ENCODE data around the gene RFX1. TPM values are rescaled to one million over a fixed set of nuclear protein-coding genes. Genes with fewer than 3 reads are reported as not detected.

RFX1 gene
- total and polyA plus RNA-seq, 2 of the 13 experiments (the other 11 are each of a cell fraction or from before 2014, with no cell fraction given) = 1.1 to 1.3 TPM

GRCh38 chr19:13990085-13990484, 16.0 kb downstream of the RFX1 start:
- DNase-seq (ENCODE audit: low spot score) (no peak), ATAC-seq (no peak), FAIRE-seq (no peak)
- 95% methylated on average over 8 of the region's 8 CpGs for WGBS (ENCODE audit: low lambda C conversion rate)
- H3K4me2 ChIP-seq (ENCODE audit: low read depth, low read length) = no peak overlapping the region
- H3K27me3 ChIP-seq (ENCODE audit: control insufficient read depth in 1 of 2, insufficient read depth in 2 of 2, low read length in 2 of 2) = no peaks in the 10 kb centered on the region; a peak in 1 of 5 replicates
- peaks cover 30% of the 10 kb centered on the region for H3K4me1 ChIP-seq (ENCODE audit: insufficient read depth, low read length)
- H3K9ac ChIP-seq (ENCODE audit: insufficient read depth, low read depth, low read length) = no peak overlapping the region
- H2AFZ ChIP-seq (ENCODE audit: low read length) = no peak overlapping the region
- H3K36me3 ChIP-seq (replicated peaks in 1 of 2; ENCODE audit: control insufficient read depth in 1 of 2, insufficient read depth in 2 of 2, low read length in 2 of 2) = peaks cover 13 to 23% of the 10 kb centered on the region in 2 experiments; a peak in 4 of 5 replicates
- TF ChIP-seq MBD4 (IDR thresholded peaks at IDR 0.05; ENCODE audit: borderline replicate concordance, low read length) = no peak
- no peak for TF ChIP-seq IKZF1 (IDR thresholded peaks at IDR 0.05)
- ChIA-PET POLR2A (no interaction called here), CTCF (ENCODE audit: low intra/inter-chr PET ratio, low total read pairs) (no interaction called here)
- intact Hi-C loops (cut with micrococcal nuclease; ENCODE audit: unreplicated experiment) = no loop called here
- in situ Hi-C loops (cut with HindIII; ENCODE audit: extremely low pct_ligation_motif_present, low pct_unique_long_range_greater_than_20kb) = no loop called here
- no peaks in the 10 kb centered on the region for H3K9me3 ChIP-seq (ENCODE audit: low read length)
- no peak overlapping the region for H3K27ac ChIP-seq (ENCODE audit: extremely low read length, insufficient read depth, low read length)
- no peak overlapping the region for H3K4me3 ChIP-seq (replicated peaks in 1 of 3; ENCODE audit: insufficient read depth in 1 of 3, low read depth in 2 of 3, low read length in 3 of 3)
- no peaks in the 10 kb centered on the region for H3K79me2 ChIP-seq (ENCODE audit: insufficient read depth, low read length)
- H4K20me1 ChIP-seq (ENCODE audit: insufficient read depth, low read length) = no peaks in the 10 kb centered on the region
- BruUV-seq (replicated peaks) = no TSS peak

GRCh38 chr19:13989487-13989886, 16.6 kb downstream of the RFX1 start:
- BruUV-seq (replicated peaks) = no TSS peak
- DNase-seq (ENCODE audit: low spot score) (no peak), FAIRE-seq (no peak), ATAC-seq (no peak)
- H2AFZ ChIP-seq (ENCODE audit: low read length) = no peak overlapping the region
- H3K27me3 ChIP-seq (ENCODE audit: control insufficient read depth in 1 of 2, insufficient read depth in 2 of 2, low read length in 2 of 2) = no peaks in the 10 kb centered on the region; a peak in 1 of 5 replicates
- no peaks in the 10 kb centered on the region for H3K79me2 ChIP-seq (ENCODE audit: insufficient read depth, low read length)
- peaks cover 35% of the 10 kb centered on the region for H3K4me1 ChIP-seq (ENCODE audit: insufficient read depth, low read length)
- in situ Hi-C loops (cut with HindIII; ENCODE audit: extremely low pct_ligation_motif_present, low pct_unique_long_range_greater_than_20kb) = no loop called here
- intact Hi-C loops (cut with micrococcal nuclease; ENCODE audit: unreplicated experiment) = no loop called here
- no peak overlapping the region for H3K4me2 ChIP-seq (ENCODE audit: low read depth, low read length)
- H3K9ac ChIP-seq (ENCODE audit: insufficient read depth, low read depth, low read length) = no peak overlapping the region
- H3K9me3 ChIP-seq (ENCODE audit: low read length) = no peaks in the 10 kb centered on the region
- no peak overlapping the region for H3K27ac ChIP-seq (ENCODE audit: extremely low read length, insufficient read depth, low read length)
- no peak overlapping the region for H3K4me3 ChIP-seq (replicated peaks in 1 of 3; ENCODE audit: insufficient read depth in 1 of 3, low read depth in 2 of 3, low read length in 3 of 3)
- WGBS (ENCODE audit: low lambda C conversion rate) = 94% methylated on average over 7 of the region's 7 CpGs
- H4K20me1 ChIP-seq (ENCODE audit: insufficient read depth, low read length) = no peaks in the 10 kb centered on the region
- ChIA-PET POLR2A (no interaction called here), CTCF (ENCODE audit: low intra/inter-chr PET ratio, low total read pairs) (no interaction called here)
- H3K36me3 ChIP-seq (replicated peaks in 1 of 2; ENCODE audit: control insufficient read depth in 1 of 2, insufficient read depth in 2 of 2, low read length in 2 of 2) = peaks cover 13 to 21% of the 10 kb centered on the region in 2 experiments; a peak in 4 of 5 replicates
- TF ChIP-seq ATF7-NPFF (CRISPR knock-in tag; IDR thresholded peaks at IDR 0.05; ENCODE audit: low read depth) = no peak
- TF ChIP-seq SYNCRIP (IDR thresholded peaks at IDR 0.05; ENCODE audit: insufficient read depth, low read depth, low read length) = no peak
- no peak for TF ChIP-seq ZNF260 (CRISPR knock-in tag; IDR thresholded peaks at IDR 0.05; ENCODE audit: borderline replicate concordance, low read depth)
- no peak for TF ChIP-seq ZNF274 (CRISPR knock-in tag; IDR thresholded peaks at IDR 0.05)
- no peak for TF ChIP-seq RORA (CRISPR knock-in tag; IDR thresholded peaks at IDR 0.05)
- no peak for TF ChIP-seq SRSF1 (optimal IDR thresholded peaks at IDR 0.05; ENCODE audit: low read depth, low read length)
- TF ChIP-seq ZGPAT (CRISPR knock-in tag; IDR thresholded peaks at IDR 0.05) = no peak
- TF ChIP-seq SP2 (CRISPR knock-in tag; IDR thresholded peaks at IDR 0.05) = no peak
- no peak for TF ChIP-seq POGK (CRISPR knock-in tag; conservative IDR thresholded peaks at IDR 0.05)
- TF ChIP-seq NKX3-1 (CRISPR knock-in tag; IDR thresholded peaks at IDR 0.05) = no peak
- no peak for TF ChIP-seq XRCC5 (optimal IDR thresholded peaks at IDR 0.05; ENCODE audit: low read length)
- no peak for TF ChIP-seq PCBP2 (optimal IDR thresholded peaks at IDR 0.05; ENCODE audit: low read depth, low read length, poor library complexity, severe bottlenecking)
- TF ChIP-seq SALL1 (CRISPR knock-in tag; IDR thresholded peaks at IDR 0.05) = no peak
- no peak for TF ChIP-seq MAX (IDR thresholded peaks at IDR 0.05)
- TF ChIP-seq ATM (IDR thresholded peaks at IDR 0.05; ENCODE audit: borderline replicate concordance) = no peak
- no peak for TF ChIP-seq ZNF547 (CRISPR knock-in tag; IDR thresholded peaks at IDR 0.05)
